Measurements from ENCODE around the gene TCFL5.

Gene TCFL5

GRCh38 chr20:62852841-62853240 lies 8.8 kb downstream of the TCFL5 start:
- no peak overlapping the region for H3K23ac ChIP-seq (ENCODE audit: low read length in 2 of 2)
- H3K9me3 ChIP-seq (ENCODE audit: control insufficient read depth, low read length), result no peaks in the 10 kb centered on the region

GRCh38 chr20:62852196-62852595 lies 9.4 kb downstream of the TCFL5 start:
- H3K79me1 ChIP-seq (replicated peaks; ENCODE audit: low read length, poor library complexity, severe bottlenecking), result peaks cover 34% of the 10 kb centered on the region
- no peak overlapping the region for H2BK120ac ChIP-seq (ENCODE audit: low read depth, low read length)
- no peak overlapping the region for H3K9ac ChIP-seq (ENCODE audit: low read length)
- H3K4me1 ChIP-seq (ENCODE audit: control insufficient read depth, insufficient read depth, low read depth, low read length), result peaks cover 5% of the 10 kb centered on the region
- no peak overlapping the region for H4K91ac ChIP-seq (ENCODE audit: low read length)
- no peak overlapping the region for H3K4me2 ChIP-seq (ENCODE audit: low read length, poor library complexity, severe bottlenecking)
- H3K18ac ChIP-seq (ENCODE audit: low read depth in 1 of 2, low read length in 2 of 2), result no peak overlapping the region
- no peak overlapping the region for H2AK5ac ChIP-seq (ENCODE audit: low read length, severe bottlenecking)
- no peaks in the 10 kb centered on the region for H3K9me3 ChIP-seq (ENCODE audit: control insufficient read depth, low read length)
- H2BK5ac ChIP-seq (ENCODE audit: low read depth, low read length, poor library complexity, severe bottlenecking), result no peak overlapping the region
- H3K27ac ChIP-seq (ENCODE audit: low read length, poor library complexity, severe bottlenecking), result no peak overlapping the region
- no peak overlapping the region for H3K14ac ChIP-seq (ENCODE audit: low read length in 2 of 2)
- no peak overlapping the region for H2BK12ac ChIP-seq (ENCODE audit: low read length in 2 of 2)
- 96% methylated on average over 8 of the region's 8 CpGs for WGBS
- no peak for DNase-seq
- H3K23ac ChIP-seq (ENCODE audit: low read length in 2 of 2), result no peak overlapping the region
- H3K4me3 ChIP-seq (ENCODE audit: insufficient read depth in 1 of 2, low read depth in 1 of 2, low read length in 2 of 2), result no peak overlapping the region
- H4K8ac ChIP-seq (ENCODE audit: low read length), result no peak overlapping the region
- H3K4ac ChIP-seq (ENCODE audit: low read depth in 1 of 2, low read length in 2 of 2), result no peak overlapping the region
- no peaks in the 10 kb centered on the region for H3K27me3 ChIP-seq (ENCODE audit: control insufficient read depth in 1 of 2, insufficient read depth in 1 of 2, low read length in 2 of 2)
- no peak overlapping the region for H2BK15ac ChIP-seq (ENCODE audit: low read depth, poor library complexity, severe bottlenecking)
- peaks cover 48 to 52% of the 10 kb centered on the region in 2 experiments for H3K36me3 ChIP-seq (ENCODE audit: control insufficient read depth in 1 of 2, insufficient read depth in 2 of 2, low read depth in 1 of 2, low read length in 2 of 2)
- H2AFZ ChIP-seq (ENCODE audit: low read depth, low read length), result no peak overlapping the region

More at GRCh38 chr20:62852841-62853240, 8.8 kb downstream of the TCFL5 start:
- Histone ChIP-seq H2AK5ac (ENCODE audit: low read length, severe bottlenecking) (no peak overlapping the region), H3K4me2 (ENCODE audit: low read length, poor library complexity, severe bottlenecking) (no peak overlapping the region), H3K27me3 (ENCODE audit: control insufficient read depth in 1 of 2, insufficient read depth in 1 of 2, low read length in 2 of 2) (no peaks in the 10 kb centered on the region), H2AFZ (ENCODE audit: low read depth, low read length) (no peak overlapping the region), H3K4ac (ENCODE audit: low read depth in 1 of 2, low read length in 2 of 2) (no peak overlapping the region), H3K27ac (ENCODE audit: low read length, poor library complexity, severe bottlenecking) (no peak overlapping the region), H2BK120ac (ENCODE audit: low read depth, low read length) (no peak overlapping the region), H3K14ac (ENCODE audit: low read length in 2 of 2) (no peak overlapping the region), H4K91ac (ENCODE audit: low read length) (no peak overlapping the region), H2BK5ac (ENCODE audit: low read depth, low read length, poor library complexity, severe bottlenecking) (no peak overlapping the region), H3K18ac (ENCODE audit: low read depth in 1 of 2, low read length in 2 of 2) (no peak overlapping the region), H4K8ac (ENCODE audit: low read length) (no peak overlapping the region), H3K4me1 (ENCODE audit: control insufficient read depth, insufficient read depth, low read depth, low read length) (peaks cover 8% of the 10 kb centered on the region), H3K9ac (ENCODE audit: low read length) (no peak overlapping the region), H2BK15ac (ENCODE audit: low read depth, poor library complexity, severe bottlenecking) (no peak overlapping the region), H3K36me3 (ENCODE audit: control insufficient read depth in 1 of 2, insufficient read depth in 2 of 2, low read depth in 1 of 2, low read length in 2 of 2) (peaks cover 47 to 55% of the 10 kb centered on the region in 2 experiments), H3K4me3 (ENCODE audit: insufficient read depth in 1 of 2, low read depth in 1 of 2, low read length in 2 of 2) (no peak overlapping the region), H2BK12ac (ENCODE audit: low read length in 2 of 2) (no peak overlapping the region), H3K79me1 (replicated peaks; ENCODE audit: low read length, poor library complexity, severe bottlenecking) (peaks cover 36% of the 10 kb centered on the region)
- DNase-seq, result no peak
- WGBS, result 98% methylated on average over 12 of the region's 12 CpGs

GRCh38 chr20:62850333-62850974 lies 11.2 kb downstream of the TCFL5 start:
- H3K4me3 ChIP-seq (ENCODE audit: insufficient read depth in 1 of 2, low read depth in 1 of 2, low read length in 2 of 2), result no peak overlapping the region
- no peak overlapping the region for H4K91ac ChIP-seq (ENCODE audit: low read length)
- no peak overlapping the region for H2BK5ac ChIP-seq (ENCODE audit: low read depth, low read length, poor library complexity, severe bottlenecking)
- no peak overlapping the region for H3K14ac ChIP-seq (ENCODE audit: low read length in 2 of 2)
- WGBS, result 92% methylated on average over 21 of the region's 22 CpGs
- no peak overlapping the region for H3K27ac ChIP-seq (ENCODE audit: low read length, poor library complexity, severe bottlenecking)
- H3K23ac ChIP-seq (ENCODE audit: low read length in 2 of 2), result no peak overlapping the region
- H3K9ac ChIP-seq (ENCODE audit: low read length), result no peak overlapping the region
- no peak overlapping the region for H2BK120ac ChIP-seq (ENCODE audit: low read depth, low read length)
- DNase-seq, result no peak
- no peak overlapping the region for H2AK5ac ChIP-seq (ENCODE audit: low read length, severe bottlenecking)
- H3K27me3 ChIP-seq (ENCODE audit: control insufficient read depth in 1 of 2, insufficient read depth in 1 of 2, low read length in 2 of 2), result no peaks in the 10 kb centered on the region
- H3K79me1 ChIP-seq (replicated peaks; ENCODE audit: low read length, poor library complexity, severe bottlenecking), result peaks cover 28% of the 10 kb centered on the region
- H3K4me1 ChIP-seq (ENCODE audit: control insufficient read depth, insufficient read depth, low read depth, low read length), result no peaks in the 10 kb centered on the region
- H2BK12ac ChIP-seq (ENCODE audit: low read length in 2 of 2), result no peak overlapping the region
- no peak overlapping the region for H3K18ac ChIP-seq (ENCODE audit: low read depth in 1 of 2, low read length in 2 of 2)
- H2BK15ac ChIP-seq (ENCODE audit: low read depth, poor library complexity, severe bottlenecking), result no peak overlapping the region
- peaks cover 44 to 48% of the 10 kb centered on the region in 2 experiments for H3K36me3 ChIP-seq (ENCODE audit: control insufficient read depth in 1 of 2, insufficient read depth in 2 of 2, low read depth in 1 of 2, low read length in 2 of 2)
- H2AFZ ChIP-seq (ENCODE audit: low read depth, low read length), result no peak overlapping the region
- H3K9me3 ChIP-seq (ENCODE audit: control insufficient read depth, low read length), result no peaks in the 10 kb centered on the region
- peak overlapping the region; percentile 19 for H4K8ac ChIP-seq (ENCODE audit: low read length)
- no peak overlapping the region for H3K4me2 ChIP-seq (ENCODE audit: low read length, poor library complexity, severe bottlenecking)
- H3K4ac ChIP-seq (ENCODE audit: low read depth in 1 of 2, low read length in 2 of 2), result no peak overlapping the region

GRCh38 chr20:62849431-62849830 lies 12.2 kb downstream of the TCFL5 start:
- Histone ChIP-seq H3K14ac (ENCODE audit: low read length in 2 of 2) (no peak overlapping the region), H3K23ac (ENCODE audit: low read length in 2 of 2) (no peak overlapping the region), H3K4me3 (ENCODE audit: insufficient read depth in 1 of 2, low read depth in 1 of 2, low read length in 2 of 2) (no peak overlapping the region), H4K91ac (ENCODE audit: low read length) (no peak overlapping the region), H2BK12ac (ENCODE audit: low read length in 2 of 2) (no peak overlapping the region), H3K4ac (ENCODE audit: low read depth in 1 of 2, low read length in 2 of 2) (no peak overlapping the region), H3K79me1 (replicated peaks; ENCODE audit: low read length, poor library complexity, severe bottlenecking) (peaks cover 27% of the 10 kb centered on the region), H2AFZ (ENCODE audit: low read depth, low read length) (no peak overlapping the region), H2BK5ac (ENCODE audit: low read depth, low read length, poor library complexity, severe bottlenecking) (no peak overlapping the region), H3K4me2 (ENCODE audit: low read length, poor library complexity, severe bottlenecking) (no peak overlapping the region), H2AK5ac (ENCODE audit: low read length, severe bottlenecking) (no peak overlapping the region), H3K27me3 (ENCODE audit: control insufficient read depth in 1 of 2, insufficient read depth in 1 of 2, low read length in 2 of 2) (no peaks in the 10 kb centered on the region), H4K8ac (ENCODE audit: low read length) (no peak overlapping the region), H3K9me3 (ENCODE audit: control insufficient read depth, low read length) (no peaks in the 10 kb centered on the region), H3K4me1 (ENCODE audit: control insufficient read depth, insufficient read depth, low read depth, low read length) (no peaks in the 10 kb centered on the region), H3K27ac (ENCODE audit: low read length, poor library complexity, severe bottlenecking) (no peak overlapping the region), H2BK15ac (ENCODE audit: low read depth, poor library complexity, severe bottlenecking) (no peak overlapping the region), H3K18ac (ENCODE audit: low read depth in 1 of 2, low read length in 2 of 2) (no peak overlapping the region), H3K9ac (ENCODE audit: low read length) (no peak overlapping the region), H2BK120ac (ENCODE audit: low read depth, low read length) (no peak overlapping the region), H3K36me3 (ENCODE audit: control insufficient read depth in 1 of 2, insufficient read depth in 2 of 2, low read depth in 1 of 2, low read length in 2 of 2) (peaks cover 37 to 44% of the 10 kb centered on the region in 2 experiments)
- no peak for DNase-seq

Measured in mesenchymal stem cell (in vitro differentiated cells and primary cell).